ENCODE results near the gene OTX2. TPM values are rescaled to one million over a fixed set of nuclear protein-coding genes. Genes with fewer than 3 reads are reported as not detected.

Gene OTX2
- total RNA-seq, 1 experiment from 2014 or later: not detected

DNA sequence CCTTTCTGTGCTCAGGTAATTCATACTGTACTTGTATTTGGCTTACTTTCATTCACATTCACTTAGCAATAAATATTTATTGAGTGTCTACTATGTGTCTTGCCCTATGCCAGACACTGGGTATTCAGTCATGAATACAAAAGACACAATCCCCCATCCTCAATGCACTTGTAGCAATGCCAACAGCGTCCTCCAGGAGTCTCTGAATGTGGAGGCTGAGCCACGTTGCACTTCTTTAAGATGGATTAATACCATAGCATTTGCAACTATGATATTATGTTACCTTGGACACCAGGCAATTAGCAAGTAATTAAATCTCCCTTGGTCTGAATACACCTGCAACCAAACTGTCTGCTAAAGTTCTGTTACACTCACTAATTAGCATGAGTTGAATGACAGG, 58.8 kb downstream of the OTX2 start:
- H3K79me2 ChIP-seq (ENCODE audit: insufficient read depth, low read length): no peaks in the 10 kb centered on the region
- ChIA-PET POLR2A (no interaction called here), RAD21 (ENCODE audit: low non-redundant PET in 1 of 2, low total read pairs in 2 of 2, uncharacterized antibody in 2 of 2, unreplicated experiment in 2 of 2) (no interaction called here), CTCF (interaction anchor here (1.2 kb wide), 1 partner anchor 10 kb away, joined by 3 read pairs; no protein-coding TSS in a partner anchor)
- DNase-seq (ENCODE audit: low read depth, low spot score) (no peak), ATAC-seq (peak; percentile 57; the same call in 1 of the 2 replicates)
- no peaks in the 10 kb centered on the region for H4K20me1 ChIP-seq (ENCODE audit: insufficient read depth)
- peaks cover 18% of the 10 kb centered on the region for H3K27me3 ChIP-seq (ENCODE audit: insufficient read depth, low read length)
- H3K9ac ChIP-seq (ENCODE audit: low read length): no peak overlapping the region
- intact Hi-C loops (cut with micrococcal nuclease): no loop called here
- TF ChIP-seq, protein P1, sequence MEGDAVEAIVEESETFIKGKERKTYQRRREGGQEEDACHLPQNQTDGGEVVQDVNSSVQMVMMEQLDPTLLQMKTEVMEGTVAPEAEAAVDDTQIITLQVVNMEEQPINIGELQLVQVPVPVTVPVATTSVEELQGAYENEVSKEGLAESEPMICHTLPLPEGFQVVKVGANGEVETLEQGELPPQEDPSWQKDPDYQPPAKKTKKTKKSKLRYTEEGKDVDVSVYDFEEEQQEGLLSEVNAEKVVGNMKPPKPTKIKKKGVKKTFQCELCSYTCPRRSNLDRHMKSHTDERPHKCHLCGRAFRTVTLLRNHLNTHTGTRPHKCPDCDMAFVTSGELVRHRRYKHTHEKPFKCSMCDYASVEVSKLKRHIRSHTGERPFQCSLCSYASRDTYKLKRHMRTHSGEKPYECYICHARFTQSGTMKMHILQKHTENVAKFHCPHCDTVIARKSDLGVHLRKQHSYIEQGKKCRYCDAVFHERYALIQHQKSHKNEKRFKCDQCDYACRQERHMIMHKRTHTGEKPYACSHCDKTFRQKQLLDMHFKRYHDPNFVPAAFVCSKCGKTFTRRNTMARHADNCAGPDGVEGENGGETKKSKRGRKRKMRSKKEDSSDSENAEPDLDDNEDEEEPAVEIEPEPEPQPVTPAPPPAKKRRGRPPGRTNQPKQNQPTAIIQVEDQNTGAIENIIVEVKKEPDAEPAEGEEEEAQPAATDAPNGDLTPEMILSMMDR (IDR thresholded peaks at IDR 0.05 in 2 of 3, conservative IDR thresholded peaks at IDR 0.05 in 1 of 3; ENCODE audit: borderline replicate concordance in 1 of 3, insufficient read depth in 1 of 3, low read depth in 2 of 3, low read length in 2 of 3): peak in 1 of 3 experiments; percentile 42; a peak in 3 of 6 replicates
- TF ChIP-seq EGR1 (IDR thresholded peaks at IDR 0.05; ENCODE audit: low read depth): no peak
- no peak overlapping the region for H3K4me3 ChIP-seq (replicated peaks in 1 of 2; ENCODE audit: low read depth in 1 of 2, low read length in 2 of 2)
- H3K4me2 ChIP-seq (ENCODE audit: low read length): no peak overlapping the region
- H3K4me1 ChIP-seq (ENCODE audit: control insufficient read depth in 1 of 2, insufficient read depth in 2 of 2, low read length in 2 of 2): no peaks in the 10 kb centered on the region
- H3K9me3 ChIP-seq (ENCODE audit: control insufficient read depth in 1 of 2, insufficient read depth in 1 of 2, low read depth in 1 of 2, low read length in 2 of 2): no peaks in the 10 kb centered on the region
- BruUV-seq (replicated peaks): no TSS peak
- H2AFZ ChIP-seq (ENCODE audit: low read depth, low read length, poor library complexity, severe bottlenecking): no peak overlapping the region
- H3K36me3 ChIP-seq (ENCODE audit: control insufficient read depth in 1 of 2, insufficient read depth in 2 of 2, low read length in 2 of 2): no peaks in the 10 kb centered on the region
- no peak overlapping the region for H3K27ac ChIP-seq (ENCODE audit: low read depth, low read length)
- no peaks in the 10 kb centered on the region for H3K9me2 ChIP-seq (ENCODE audit: insufficient read depth)

Other genes starting within 250 kb of the OTX2 start
- 12.5 TPM for gene TMEM260, start 230.7 kb downstream of the OTX2 start, total RNA-seq (2021; ENCODE audit: unreplicated experiment)